ENCODE measurements around the gene CELA3B.
"Not testable (repeated sequence)": the region's sequence is repeated elsewhere in the genome, so short reads cannot be mapped to it uniquely, and the experiment has no call there.

DNA sequence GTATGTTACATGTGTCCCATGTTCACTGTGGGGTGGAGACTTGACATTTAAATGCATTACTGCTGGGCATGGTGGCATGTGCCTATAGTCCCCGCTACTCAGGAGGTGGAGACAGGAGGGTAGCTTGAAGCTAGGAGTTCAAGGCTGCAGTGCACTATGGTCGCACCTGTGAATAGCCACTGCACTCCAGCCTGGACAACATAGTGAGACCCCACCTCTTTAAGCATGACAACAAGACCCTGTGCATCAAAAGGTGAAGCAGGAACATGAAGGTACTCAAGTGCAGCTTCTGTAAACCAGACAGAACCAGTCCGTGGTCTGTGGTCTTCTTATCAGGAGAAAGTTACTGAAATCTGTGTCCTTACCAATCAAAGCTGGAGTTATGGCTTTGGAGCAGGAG, 15.4 kb downstream of the CELA3B start:
- TF ChIP-seq, protein P1, sequence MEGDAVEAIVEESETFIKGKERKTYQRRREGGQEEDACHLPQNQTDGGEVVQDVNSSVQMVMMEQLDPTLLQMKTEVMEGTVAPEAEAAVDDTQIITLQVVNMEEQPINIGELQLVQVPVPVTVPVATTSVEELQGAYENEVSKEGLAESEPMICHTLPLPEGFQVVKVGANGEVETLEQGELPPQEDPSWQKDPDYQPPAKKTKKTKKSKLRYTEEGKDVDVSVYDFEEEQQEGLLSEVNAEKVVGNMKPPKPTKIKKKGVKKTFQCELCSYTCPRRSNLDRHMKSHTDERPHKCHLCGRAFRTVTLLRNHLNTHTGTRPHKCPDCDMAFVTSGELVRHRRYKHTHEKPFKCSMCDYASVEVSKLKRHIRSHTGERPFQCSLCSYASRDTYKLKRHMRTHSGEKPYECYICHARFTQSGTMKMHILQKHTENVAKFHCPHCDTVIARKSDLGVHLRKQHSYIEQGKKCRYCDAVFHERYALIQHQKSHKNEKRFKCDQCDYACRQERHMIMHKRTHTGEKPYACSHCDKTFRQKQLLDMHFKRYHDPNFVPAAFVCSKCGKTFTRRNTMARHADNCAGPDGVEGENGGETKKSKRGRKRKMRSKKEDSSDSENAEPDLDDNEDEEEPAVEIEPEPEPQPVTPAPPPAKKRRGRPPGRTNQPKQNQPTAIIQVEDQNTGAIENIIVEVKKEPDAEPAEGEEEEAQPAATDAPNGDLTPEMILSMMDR (IDR thresholded peaks at IDR 0.05) = not testable (repeated sequence)
- not testable (repeated sequence) for TF ChIP-seq POLR2A (IDR thresholded peaks at IDR 0.05)

All from gastroesophageal sphincter (tissue), 3 donors.